ENCODE results near the gene MDC1.
A peak's percentile ranks its signal among the peaks of the same experiment; 100 is the strongest.
"Not testable (repeated sequence)": the region's sequence is repeated elsewhere in the genome, so short reads cannot be mapped to it uniquely, and the experiment has no call there.

The MDC1 gene

DNA sequence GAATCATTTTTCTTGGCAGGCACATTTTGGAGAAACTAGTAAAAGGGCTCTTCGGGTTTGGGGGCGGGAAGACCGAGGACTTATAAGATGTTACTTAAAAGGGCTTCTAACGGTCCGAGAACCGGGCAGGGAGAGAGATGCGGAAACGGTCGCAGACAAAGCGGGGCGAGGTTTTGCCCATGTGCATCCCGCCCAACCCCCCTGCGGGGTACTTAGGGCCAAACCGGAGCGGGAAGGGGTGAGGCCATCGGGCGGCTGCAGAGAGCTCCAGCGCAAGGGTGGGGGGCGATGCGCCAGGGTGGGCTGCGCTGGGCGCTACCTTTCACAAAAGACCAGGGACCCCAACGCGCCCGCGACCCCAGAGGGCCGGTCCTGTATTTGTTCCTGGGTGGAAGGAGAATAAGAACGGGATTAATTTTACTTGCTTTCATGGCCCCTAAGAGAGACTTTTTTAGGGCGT is 3.7 kb upstream of the MDC1 start:
- no peak for FAIRE-seq
- no peak for DNase-seq (ENCODE audit: insufficient read length, low spot score)
- TF ChIP-seq, protein P1, sequence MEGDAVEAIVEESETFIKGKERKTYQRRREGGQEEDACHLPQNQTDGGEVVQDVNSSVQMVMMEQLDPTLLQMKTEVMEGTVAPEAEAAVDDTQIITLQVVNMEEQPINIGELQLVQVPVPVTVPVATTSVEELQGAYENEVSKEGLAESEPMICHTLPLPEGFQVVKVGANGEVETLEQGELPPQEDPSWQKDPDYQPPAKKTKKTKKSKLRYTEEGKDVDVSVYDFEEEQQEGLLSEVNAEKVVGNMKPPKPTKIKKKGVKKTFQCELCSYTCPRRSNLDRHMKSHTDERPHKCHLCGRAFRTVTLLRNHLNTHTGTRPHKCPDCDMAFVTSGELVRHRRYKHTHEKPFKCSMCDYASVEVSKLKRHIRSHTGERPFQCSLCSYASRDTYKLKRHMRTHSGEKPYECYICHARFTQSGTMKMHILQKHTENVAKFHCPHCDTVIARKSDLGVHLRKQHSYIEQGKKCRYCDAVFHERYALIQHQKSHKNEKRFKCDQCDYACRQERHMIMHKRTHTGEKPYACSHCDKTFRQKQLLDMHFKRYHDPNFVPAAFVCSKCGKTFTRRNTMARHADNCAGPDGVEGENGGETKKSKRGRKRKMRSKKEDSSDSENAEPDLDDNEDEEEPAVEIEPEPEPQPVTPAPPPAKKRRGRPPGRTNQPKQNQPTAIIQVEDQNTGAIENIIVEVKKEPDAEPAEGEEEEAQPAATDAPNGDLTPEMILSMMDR (IDR thresholded peaks at IDR 0.05; ENCODE audit: insufficient read depth, missing control alignments): no peak

DNA sequence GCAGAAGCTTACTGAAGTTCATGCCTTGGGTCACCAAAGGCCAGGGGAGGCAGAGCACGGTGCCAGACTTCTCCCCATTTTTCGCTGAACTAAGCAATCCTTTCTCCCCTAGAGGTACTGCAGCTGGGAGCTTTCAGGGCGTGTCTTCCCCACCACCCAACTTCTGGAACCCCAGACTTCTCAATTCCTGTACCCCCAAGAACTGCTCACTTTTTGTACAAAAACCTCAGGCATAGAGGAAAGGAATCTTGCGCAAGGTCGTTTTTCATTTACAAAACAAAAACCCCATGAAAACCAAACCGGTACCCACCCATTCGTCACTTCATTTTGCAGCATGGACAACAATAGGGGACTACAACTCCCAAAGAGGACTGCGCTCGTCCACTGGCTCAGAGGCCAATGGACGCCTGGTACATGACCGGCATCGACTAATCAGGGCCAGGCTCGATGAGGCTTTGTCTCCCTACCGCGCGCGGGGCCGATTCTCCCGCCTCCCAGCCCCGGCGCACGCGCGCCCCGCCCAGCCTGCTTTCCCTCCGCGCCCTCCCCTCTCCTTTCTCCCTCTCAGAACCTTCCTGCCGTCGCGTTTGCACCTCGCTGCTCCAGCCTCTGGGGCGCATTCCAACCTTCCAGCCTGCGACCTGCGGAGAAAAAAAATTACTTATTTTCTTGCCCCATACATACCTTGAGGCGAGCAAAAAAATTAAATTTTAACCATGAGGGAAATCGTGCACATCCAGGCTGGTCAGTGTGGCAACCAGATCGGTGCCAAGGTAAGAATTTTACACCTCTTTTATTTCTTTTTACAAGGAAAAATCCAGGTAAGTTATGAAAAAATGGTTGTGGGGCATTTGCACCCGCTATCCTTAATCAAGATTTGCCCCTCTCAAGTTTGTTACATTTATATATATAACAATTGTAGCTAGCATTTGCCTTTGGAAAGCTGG is 3.0 kb upstream of the MDC1 start, which contains the start of gene TUBB:
Gene TUBB, plus strand, starts transcription at position 562 of the 947 bp plus-strand sequence. Its CDS starts 155 bp downstream, at position 717.
- DNase-seq (ENCODE audit: insufficient read length, low spot score): peak; percentile 44
- no peak for FAIRE-seq
- TF ChIP-seq, protein P1 (IDR thresholded peaks at IDR 0.05; ENCODE audit: insufficient read depth, missing control alignments): no peak

DNA sequence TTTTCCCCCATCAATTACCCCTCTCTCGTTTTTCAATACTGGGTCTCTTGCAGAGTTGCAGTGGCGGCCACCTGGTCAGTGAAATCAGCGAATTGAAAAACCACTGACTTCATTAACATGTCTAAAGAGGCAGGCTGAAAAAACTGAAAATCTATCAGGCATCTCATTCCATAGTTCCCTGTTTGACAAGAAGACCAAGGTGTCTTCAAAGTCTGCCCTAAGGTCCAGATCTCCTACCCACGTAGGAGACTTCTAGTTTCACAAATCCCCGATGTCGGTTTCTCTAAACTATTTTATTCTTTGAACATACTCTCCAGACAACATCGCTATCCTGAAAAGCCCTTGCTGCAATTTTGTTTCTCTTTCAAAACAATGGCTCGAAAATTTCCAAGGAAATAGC is 2.3 kb upstream of the MDC1 start:
- TF ChIP-seq, protein P1 (IDR thresholded peaks at IDR 0.05; ENCODE audit: insufficient read depth, missing control alignments): no peak

DNA sequence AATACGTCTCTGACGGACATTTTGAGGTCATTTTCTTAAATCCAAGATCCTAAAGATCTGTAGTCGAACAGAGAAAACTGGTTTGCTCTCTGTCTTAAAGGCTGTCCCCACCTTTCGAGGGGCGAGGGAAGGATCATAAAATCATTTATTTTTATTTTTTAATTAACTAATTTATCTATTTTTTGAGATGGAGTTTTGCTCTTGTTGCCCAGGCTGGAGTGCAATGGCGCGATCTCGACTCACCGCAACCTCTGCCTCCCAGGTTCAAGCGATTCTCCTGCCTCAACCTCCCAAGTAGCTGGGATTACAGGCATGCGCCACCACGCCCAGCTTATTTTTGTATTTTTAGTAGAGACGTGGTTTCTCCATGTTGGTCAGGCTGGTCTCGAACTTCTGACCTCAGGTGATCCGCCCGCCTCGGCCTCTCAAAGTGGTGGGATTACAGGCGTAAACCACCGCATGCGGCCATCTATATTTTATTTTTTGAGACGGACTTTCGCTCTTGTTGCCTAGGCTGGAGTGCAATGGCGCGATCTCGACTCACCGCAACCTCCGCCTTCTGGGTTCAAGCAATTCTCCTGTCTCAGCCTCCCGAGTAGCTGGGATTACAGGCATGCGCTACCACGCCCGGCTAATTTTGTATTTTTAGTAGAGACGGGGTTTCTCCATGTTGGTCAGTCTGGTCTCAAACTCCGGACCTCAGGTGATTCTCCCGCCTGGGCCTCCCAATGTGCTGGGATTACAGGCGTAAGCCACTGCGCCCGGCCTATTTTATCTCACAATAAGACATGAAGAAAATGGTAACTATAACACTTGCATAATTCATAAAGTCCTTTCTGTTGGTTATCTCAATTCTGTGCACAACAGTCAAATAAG is 1.0 kb upstream of the MDC1 start:
- FAIRE-seq; DNase-seq (ENCODE audit: insufficient read length, low spot score): not testable (repeated sequence)

More for the DNA sequence above, 2.3 kb upstream of the MDC1 start:
- no peak for FAIRE-seq
- DNase-seq (ENCODE audit: insufficient read length, low spot score): no peak

DNA sequence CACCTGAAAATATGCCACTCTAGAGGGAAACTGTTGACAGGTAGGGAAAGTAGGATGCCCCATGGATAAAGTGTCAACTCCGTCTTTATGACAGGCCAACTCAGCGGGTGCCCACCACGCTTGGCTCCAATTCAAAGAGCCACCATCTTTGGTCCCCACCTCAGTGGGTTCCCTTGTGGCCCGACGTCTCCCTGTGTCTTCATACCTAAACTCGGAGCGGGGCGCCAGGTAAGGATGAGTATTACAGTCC is 277 bp downstream of the MDC1 start:
- DNase-seq (ENCODE audit: insufficient read length, low spot score) (no peak), FAIRE-seq (no peak)
- TF ChIP-seq, protein P1 (IDR thresholded peaks at IDR 0.05; ENCODE audit: insufficient read depth, missing control alignments): no peak

DNA sequence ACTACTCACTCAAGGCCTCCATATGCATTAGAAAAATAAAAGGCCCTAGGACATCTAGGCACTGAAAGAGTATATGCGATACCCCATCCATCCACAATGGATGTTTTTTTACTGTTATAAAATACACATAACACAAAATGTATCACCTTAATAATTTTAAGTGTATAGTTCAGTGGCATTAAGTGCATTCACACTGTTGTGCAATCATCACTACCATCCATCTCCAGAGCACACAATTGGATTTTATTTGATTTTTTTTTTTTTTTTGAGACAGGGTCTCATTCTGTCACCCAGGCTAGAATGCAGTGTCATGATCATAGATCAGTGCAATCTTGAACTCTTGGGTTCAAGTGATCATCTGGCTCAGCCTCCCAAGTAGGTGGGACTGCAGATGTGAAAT is 2.8 kb downstream of the MDC1 start:
- TF ChIP-seq, protein P1 (IDR thresholded peaks at IDR 0.05; ENCODE audit: insufficient read depth, missing control alignments): no peak
- no peak for DNase-seq (ENCODE audit: insufficient read length, low spot score)
- no peak for FAIRE-seq

DNA sequence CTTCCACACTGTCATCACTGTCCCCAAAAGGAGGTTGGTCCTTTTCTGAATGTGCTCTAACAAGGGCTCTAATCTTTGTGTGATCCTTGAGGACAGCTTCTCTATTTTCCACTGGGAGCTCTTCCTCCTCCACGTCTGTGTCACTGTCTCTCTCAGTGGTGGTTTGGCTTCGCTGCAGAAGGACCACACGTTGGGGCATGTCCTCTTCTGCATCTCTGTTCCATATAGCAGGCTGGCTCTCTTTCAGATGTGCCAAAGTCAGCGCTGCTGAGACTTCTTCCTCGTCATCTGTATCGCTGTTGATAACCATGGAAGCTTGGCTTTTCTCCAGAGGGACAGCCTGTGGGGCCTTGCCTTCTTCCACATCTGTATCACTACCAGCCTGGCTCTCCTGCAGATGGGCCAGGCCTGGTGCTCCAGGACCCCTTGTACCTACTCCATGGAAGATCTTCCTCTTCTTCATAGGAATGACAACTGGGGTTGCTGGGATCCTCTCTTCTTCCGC is 4.6 kb downstream of the MDC1 start:
- TF ChIP-seq, protein P1 (IDR thresholded peaks at IDR 0.05; ENCODE audit: insufficient read depth, missing control alignments): no peak
- no peak for DNase-seq (ENCODE audit: insufficient read length, low spot score)
- no peak for FAIRE-seq

Data from D721Med (cell line).